Measurements from ENCODE around the gene LMO7.
"Not testable (repeated sequence)": the region's sequence is repeated elsewhere in the genome, so short reads cannot be mapped to it uniquely, and the experiment has no call there.

The LMO7 gene

DNA sequence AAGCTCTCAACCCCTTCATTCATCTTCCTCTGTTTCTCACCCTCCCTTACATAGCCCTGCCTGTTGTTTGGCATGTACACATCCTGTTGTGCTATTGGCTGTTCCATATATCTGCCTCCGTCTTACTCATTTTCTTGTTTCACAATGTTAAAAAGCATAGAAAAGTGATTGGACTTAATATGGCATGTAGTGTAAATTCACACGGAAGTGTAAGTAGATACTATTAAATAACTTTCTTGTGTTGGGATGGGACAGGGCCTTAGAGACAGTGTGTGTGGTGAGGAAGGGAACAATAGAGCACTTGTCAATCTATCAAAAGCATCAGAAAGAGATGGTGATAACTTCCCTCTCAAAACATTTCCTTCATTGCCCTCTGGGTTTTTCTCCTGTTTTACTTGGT lies 12.3 kb downstream of the LMO7 start:
- no peak for FAIRE-seq

DNA sequence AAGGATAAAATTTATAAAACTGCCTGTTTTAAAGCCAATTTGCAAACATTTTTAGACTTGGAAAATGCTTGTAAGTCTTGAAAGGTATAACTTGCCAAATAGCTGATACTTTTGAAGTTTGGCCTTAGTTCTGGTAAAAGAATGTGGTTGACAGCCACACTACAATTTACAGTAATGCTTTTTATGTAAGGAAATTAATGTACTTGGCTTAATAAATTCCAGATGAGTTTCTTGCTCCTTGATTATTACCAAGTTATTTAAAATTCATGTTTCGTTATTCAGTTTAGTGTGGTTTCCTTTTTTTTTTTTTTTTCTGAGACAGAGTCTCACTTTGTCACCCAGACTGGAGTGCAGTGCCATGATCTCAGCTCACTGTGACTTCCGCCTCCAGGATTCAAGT lies 14.9 kb downstream of the LMO7 start:
- FAIRE-seq, result no peak

DNA sequence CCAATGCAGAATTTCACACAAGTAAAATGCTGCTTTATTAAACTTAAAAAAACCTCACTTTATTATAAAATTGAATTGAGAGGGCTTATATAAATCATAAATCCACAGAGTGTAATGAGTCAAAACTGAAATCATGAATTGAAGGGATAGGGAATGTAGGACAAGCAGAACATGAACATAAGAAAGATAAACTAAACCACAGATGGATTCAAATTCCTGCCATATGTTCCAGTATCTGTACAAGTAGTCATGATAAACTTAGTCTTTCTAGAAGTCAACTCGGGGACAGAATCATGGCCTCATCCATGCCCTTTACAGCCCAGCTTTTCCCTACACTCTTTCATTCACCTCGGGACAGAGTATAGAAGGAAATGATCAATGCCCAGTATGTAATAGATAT lies 16.6 kb downstream of the LMO7 start:
- FAIRE-seq, result no peak

DNA sequence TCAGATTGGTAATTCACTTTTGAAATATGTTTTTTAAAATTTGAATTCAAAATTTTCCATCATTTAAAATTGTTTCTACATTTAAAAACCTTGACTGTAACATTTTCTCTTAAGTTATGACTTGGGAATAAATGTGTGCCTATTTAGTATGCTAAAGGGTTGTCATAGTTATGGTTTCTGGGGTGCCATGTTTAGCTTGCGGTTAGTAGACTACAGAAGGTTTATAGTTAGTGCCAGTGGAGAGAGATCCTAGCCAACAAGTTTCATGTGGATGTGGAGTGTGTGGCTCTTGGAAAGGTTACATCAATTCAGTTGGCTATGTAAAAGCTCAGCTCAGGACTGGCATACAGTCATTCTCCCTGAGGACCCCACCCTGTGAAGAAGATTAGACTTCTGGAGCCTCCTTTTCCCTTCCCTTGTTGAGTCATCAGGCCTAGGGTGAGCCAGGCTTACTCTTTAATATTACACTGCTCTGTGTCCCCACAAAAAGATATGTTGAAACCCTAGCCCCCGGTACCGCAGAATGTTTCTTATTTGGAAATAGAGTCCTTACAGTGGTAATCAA lies 20.4 kb downstream of the LMO7 start:
- FAIRE-seq, result no peak

DNA sequence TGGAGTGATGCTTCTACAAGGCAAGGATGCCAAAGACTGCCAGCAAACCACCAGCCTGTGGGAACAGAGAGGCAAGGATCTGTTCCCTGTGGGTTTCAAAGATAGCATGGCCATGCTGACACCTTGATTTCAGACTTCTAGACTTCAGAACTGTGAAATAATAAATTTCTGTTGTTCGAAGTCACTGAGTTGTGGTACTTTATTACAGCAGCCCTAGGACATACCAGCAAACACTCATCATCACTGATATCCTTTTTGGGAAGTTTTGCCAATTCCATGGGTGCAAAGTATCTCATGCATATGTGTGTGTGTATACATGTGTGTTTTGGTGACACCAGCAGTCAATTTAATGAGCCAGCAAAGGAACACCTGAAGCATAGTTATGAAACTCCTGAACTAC lies 21.0 kb downstream of the LMO7 start:
- no peak for FAIRE-seq

DNA sequence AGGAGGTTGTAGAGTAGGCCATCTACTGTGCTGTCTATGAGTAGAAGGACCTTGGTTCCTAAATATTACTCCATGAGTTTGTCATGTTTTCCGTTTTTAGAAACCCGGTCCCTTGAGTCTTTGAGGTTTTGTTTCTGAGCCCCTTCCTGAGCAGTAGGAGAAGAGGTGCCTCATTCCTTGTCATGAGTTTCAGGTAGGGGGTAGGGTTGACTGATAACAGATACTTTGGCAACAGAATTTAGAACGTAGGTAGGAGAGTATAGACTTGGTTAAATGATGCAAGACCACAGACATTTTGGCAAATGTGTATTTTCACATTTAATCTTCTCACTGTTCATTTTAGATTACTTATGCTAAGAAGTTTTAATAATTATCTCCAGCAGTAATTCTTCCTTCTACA lies 24.6 kb downstream of the LMO7 start:
- no peak for FAIRE-seq

DNA sequence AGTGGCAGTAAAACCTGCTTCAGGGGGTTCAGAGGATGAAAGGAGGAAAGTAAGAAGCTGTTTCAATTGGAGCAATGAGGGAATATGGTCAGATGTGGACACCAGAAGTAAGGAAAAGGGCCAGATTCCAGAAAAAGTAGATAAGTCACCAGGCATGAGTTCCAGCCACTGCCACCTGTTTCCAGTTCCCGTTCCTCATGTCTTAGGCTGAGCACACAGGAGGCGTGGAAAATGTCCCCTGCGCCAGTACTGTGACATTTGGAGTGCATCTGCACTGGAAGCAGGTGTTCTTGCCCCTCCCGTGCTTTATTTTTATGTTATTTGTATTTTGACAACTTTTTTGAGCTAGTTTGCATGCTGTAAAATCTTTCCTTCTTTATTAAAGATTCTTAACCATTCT lies 25.3 kb downstream of the LMO7 start:
- no peak for FAIRE-seq

DNA sequence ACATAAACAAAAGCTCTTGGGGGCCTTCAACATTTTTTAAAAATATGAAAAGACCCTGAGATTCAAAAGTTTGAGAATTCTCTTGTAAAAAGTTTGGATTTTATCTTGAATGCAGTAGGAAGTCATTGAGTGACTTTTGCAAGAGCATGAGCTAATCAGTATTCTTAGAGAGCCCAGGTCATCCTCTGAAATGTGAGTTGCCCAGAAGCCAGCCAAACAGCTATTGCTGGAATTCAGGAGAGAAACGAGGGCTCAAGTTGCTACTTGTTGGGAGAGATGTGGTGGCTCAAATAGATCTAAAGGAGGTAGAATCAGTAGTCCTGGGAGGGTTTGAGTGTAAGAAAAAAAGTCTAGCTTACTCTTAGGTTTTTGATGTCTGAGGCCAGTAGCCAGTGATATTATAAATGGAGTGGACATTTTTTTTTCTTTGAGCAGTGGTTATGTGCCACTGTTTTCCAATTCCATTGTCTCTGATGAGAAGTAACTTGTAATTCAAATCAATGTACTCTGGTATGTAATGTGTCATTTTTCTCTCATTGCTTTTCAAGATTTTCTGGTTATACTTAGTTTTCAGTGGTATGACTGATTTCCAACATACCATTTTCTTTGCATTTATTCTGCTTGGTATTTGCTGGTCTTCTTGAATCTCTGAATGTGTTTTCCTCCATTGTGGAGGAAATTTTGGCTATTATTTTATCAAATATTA lies 30.7 kb downstream of the LMO7 start:
- no peak for FAIRE-seq

DNA sequence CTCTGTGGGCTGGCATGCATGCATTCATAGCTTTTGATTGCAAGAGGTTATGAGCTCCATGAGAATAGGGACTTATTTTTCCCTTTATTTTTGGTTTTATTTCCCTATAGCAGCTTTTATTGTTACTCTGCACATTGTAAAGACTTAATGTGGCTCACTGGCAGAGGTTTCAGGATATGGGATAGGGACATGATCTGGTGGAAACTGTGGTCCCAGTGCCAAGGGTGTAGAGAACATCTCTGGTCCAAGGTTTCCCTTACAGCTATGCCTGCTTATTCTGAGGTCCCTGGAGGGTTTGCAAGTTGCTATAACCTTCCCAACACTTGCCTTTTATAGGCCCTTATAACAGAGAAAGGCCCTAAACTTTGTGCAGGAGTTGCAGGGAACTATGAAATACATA lies 33.6 kb downstream of the LMO7 start:
- no peak for FAIRE-seq

DNA sequence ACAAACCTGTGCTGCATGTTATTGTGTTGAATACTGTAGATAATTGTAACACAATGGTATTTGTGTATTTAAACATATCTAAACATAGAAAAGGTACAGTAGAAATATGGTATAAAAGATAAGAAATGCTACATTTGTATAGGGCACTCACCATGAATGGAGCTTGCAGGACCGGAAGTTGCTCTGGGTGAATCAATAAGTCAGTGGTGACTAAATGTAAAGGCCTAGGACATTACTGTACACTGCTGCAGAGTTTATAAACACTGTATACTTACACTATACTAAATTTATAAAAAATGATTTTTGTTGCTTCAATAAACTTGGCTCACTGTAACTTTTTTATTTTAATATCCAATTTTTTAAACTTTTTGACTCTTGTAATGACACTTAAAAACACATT lies 34.4 kb downstream of the LMO7 start:
- no peak for FAIRE-seq

DNA sequence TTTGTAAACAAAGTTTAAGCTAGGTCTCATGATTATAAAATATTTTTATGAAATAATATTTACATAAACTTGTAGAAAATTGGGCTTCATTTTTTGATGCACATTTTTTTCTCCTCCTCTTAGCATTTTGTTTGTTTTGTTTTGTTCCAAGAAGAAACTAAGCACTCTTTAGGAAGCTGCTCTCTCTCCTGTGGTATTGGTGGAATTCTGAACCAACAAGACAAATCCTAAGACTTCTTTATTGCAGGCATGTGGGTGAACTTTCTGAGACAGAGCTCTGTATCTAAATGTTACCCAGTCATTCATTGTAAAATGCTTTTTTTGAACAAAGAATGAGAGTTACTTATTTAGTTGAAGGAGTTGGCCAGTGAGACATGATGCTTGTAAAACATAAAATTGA lies 39.3 kb downstream of the LMO7 start:
- no peak for FAIRE-seq

DNA sequence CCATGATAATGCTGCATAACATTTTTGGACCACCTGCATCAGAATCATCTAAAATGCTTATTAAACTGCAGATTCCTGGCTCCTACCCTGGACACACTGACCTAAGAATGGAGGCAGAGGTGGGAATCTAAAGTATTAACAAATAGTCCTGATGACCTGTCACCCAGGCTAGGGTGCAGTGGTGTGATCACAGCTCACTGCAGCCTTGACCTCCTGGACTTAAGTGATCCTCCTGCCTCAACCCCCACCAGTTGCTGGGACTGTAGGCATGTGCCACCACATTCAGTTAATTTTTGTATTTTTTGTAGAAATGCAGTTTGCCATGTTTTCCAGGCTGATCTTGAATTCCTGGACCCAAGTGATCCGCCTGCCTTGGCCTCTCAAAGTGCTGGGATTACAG lies 43.3 kb downstream of the LMO7 start:
- FAIRE-seq, result no peak

DNA sequence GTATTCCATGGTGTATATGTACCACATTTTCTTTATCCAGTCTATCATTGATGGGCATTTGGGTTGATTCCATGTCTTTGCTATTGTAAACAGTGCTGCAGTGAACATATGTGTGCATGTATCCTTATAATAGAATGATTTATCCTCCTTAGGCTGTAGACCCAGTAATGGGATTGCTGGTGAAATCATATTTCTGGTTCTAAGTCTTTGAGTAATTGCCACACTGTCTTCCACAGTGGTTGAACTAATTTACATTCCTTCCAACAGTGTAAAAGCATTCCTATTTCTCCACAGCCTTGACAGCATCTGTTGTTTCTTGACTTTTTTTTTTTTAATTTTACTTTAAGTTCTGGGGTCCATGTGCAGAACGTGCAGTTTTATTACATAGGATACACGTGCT lies 44.1 kb downstream of the LMO7 start:
- FAIRE-seq, result not testable (repeated sequence)

DNA sequence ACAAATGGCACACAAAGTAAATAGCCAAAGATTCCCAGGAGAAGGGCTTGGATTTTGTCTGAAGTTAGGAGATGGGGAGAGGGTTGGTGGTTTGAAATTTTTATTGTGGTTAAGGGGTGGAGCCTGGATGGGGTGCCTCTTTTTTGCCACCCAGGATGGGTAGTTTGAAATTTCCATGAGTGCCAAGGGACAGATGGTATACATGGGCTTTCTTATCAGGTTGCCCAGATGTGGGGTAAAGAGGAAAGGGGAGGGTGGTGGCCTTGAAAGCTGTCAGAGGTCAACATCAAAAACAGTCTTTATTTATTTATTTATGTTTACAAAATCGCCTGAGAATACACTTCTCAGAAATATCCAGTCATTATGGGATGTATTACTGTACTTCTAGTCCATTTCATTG lies 46.2 kb downstream of the LMO7 start:
- no peak for FAIRE-seq

DNA sequence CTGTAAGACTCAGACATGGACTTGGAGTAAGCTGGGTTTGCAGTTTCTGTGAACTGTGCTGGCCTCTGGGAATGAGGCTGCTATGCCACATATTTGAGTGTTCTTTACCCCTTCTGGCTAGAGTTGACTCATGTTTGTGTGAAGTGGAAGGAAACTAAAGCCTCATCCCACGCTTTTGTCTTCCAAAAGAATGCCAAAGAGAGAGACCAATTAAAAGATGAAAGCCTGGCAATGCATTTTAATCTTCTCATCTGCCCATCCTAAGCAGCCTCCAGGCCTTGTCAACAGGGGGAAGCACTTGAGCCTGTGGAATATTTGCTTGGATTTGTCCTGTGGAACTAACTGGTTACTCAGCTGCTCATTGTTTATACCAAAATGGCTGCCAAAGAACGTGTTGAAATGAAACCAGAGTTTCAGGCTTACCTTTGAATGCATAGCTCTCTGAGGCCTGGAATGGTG lies 49.1 kb downstream of the LMO7 start:
- FAIRE-seq, result no peak

DNA sequence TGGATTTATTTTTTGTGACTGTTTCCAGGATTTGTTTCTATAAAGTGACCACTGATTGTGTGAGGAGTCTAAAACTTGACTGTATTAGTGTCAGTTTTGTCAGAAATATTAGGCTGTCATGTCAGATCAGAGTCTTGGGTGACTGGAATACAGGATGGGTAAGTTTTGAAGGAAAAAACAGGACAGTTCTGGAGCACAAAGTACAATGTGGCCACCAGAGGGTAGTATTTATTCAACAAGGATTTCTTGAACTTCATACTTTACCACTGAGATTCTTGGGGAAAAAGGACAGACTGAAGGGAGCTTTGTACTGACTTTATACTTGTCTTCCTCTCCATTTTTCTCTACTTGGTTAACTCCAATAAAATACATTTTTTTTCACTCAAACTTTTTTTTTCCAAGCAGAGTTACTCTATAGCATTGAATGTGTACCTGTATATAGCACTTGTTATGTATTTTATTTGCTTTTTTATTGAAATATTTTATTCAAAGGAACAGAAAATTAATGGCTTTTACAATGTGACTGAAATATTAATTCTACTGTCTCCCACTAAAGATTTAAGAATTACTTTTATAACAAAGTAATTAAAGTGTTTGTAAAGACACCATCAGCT lies 51.1 kb downstream of the LMO7 start:
- FAIRE-seq, result no peak

DNA sequence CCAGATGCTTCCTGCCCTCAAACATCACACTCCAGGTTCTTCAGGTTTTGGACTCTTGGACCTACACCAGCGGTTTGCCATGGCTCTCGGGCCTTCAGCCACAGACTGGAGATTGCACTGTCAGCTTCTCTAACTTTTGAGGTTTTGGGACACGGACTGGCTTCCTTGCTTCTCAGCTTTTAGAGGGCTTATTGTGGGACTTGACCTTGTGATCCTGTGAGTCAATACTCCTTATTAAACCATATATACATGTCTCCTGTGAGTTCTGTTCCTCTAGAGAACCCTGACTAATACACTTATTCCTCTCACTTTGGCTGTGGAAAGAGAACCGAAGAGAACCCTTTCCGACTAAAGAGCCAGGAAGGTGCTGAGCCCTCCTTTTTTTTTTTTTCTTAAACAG lies 53.6 kb downstream of the LMO7 start:
- FAIRE-seq, result no peak

DNA sequence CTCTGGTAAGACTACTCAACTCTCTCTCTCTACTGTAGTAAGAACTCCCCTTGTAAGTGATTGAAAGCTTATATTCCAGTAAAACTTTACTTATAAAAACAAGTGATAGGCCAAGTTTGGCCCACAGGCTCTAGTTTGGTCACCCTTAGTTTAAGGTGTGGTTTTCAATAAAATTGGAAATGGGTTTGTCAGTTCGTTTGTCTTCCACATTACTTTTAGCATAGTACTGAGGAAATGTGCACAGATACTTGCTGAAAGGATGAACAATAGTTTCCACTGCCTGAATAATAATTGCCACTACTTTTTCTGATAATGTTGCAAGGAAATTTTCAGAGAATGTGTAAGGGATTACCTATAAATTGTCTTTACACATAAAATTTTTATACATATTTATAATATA lies 54.5 kb downstream of the LMO7 start:
- FAIRE-seq, result no peak

DNA sequence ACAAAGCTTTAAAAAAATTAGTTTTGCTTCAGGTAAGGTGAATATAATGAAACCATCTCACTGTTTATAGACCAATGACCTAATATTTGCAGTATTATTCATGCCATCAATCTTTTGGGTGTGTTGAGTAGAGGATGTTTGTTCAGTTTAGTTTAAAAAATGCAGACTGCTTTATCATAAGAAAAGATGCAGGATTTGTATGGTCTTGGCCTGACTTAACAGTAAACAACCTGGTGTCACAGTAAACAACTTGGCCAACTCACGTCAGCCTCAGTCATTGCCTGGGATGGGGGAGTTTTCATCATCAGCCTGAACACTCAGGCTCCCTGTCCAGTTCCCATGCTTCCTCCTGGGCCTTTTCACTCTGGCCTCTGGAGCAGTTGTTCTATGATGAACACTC lies 55.1 kb downstream of the LMO7 start:
- FAIRE-seq, result no peak

DNA sequence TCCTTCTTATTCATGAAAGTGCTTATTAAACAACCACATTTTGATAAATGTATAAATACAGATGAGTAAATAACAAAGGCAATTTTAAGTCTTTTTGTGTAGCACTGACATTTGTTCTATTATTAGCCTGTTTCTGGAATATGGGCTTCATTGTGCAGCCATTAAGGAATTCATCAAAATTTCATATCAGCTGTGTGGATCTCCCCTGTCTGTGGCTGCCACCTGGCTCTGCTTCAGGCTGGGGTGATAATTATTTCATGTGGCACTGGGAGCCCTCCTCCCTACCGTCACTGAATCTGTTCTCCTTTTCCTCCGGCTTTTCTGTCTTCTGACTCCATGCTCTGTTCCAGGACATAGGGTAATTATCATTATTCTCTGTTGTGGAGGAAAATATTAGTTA lies 57.1 kb downstream of the LMO7 start:
- no peak for FAIRE-seq

DNA sequence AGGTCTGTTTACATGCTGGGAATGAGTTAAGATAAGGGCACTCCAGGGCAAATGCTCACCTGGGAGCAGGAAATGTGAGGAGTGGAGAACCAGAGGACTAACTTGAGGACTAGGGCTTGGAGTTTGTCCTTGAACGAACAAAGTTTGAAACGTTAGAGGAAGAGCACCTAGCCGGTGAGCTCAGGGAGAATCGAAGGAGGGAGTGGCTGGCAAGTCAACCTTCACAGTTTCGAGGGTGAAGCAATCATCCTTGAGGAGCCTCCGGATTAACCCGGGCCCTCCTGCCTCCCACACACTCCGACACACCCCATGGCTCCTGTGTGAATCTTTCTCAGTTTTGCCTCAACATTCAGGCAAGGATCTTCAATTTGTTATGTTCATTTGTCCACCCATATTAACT lies 58.6 kb downstream of the LMO7 start:
- FAIRE-seq, result no peak

DNA sequence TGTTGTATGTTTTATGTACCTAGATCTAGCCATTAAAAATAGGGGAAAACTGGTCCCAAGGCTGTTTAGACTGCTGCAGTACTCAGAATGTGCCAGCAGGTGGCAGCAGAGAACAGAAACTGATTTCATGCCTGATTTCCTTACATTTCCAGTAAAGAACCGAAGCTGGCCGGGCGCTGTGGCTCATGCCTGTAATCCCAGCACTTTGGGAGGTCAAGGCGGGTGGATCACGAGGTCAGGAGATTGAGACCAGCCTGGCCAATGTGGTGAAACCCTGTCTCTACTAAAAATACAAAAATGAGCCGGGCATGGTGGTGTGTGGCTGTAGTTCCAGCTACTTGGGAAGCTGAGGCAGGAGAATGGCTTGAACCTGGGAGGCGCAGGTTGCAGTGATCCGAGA lies 59.8 kb downstream of the LMO7 start:
- FAIRE-seq, result peak; percentile 67

DNA sequence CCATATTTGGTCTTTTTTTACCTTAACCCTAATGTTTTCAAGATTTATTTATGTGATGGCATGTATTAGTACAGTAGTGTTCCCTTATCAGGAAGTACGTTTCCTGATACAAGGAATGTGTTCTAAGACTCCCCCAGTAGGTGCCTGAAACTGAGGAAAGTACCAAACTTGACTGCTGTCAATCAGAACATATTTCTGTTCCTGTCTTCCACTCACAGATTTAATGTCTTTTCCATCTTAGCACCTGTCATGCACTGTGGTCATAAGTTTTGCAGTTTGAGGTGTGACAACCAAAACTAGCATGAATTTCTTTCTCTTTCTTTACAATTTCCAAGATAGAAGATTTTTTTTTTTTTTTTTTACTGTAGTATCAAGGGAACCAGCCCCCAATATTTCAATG lies 62.9 kb downstream of the LMO7 start:
- FAIRE-seq, result no peak

DNA sequence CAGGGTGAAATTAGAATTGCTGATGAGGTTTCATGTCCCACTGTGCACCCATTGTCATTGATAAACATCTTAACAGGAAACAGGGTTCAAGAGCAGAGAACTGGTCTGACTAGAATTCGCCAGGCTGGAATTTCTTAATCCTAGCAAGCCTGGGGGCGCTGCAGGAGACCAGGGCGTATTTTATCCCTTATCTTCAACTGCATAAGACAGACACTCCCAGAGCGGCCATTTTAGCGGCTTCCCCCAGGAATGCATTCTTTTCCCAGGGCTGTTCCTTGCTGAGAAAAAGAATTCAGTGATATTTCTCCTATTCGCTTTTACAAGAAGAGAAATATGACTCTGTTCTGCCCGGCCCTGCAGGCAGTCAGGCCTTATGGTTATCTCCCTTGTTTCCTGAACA lies 63.6 kb downstream of the LMO7 start:
- not testable (repeated sequence) for FAIRE-seq

DNA sequence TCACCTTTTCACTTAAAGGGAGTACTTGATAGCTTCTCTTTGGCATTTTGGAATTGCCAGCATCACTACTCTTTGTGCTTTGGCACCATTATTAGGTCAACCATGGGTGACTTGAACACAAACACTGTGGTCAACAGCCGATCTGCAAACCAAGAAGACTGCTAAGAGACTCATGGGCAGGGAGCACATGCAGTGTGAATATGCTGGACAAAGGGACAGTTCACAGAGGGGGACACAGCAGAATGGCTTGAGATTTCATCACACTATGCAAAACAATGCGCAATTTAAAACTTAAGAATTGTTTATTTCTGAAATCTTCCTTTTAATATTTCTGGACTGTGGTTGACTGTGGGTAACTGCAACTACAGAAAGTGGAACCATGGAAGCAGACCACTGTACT lies 64.4 kb downstream of the LMO7 start:
- FAIRE-seq, result no peak
